Stomach (tissue), 9 donors: Measurements from ENCODE around the gene INPP5A. TPM values are rescaled to one million over a fixed set of nuclear protein-coding genes. Genes with fewer than 3 reads are reported as not detected.

ENCODE experiments used
- DNase-seq, 2 donors: peaks; one replicate each; pipeline versions ENCODE4 v3.0.0 to v3.0.0-alpha.2; 2013 to 2019
- H3K27ac ChIP-seq, 5 donors: fragments of 200-600 bp in 4 of 5; sonication (generic) in 4 of 5; one replicate each; pipeline ENCODE4 v1.5.1; 2013 to 2019; ENCODE audit warnings: mild to moderate bottlenecking in 1 of 5, moderate library complexity in 1 of 5
- H3K27me3 ChIP-seq, 3 donors: fragments of 200-600 bp; sonication (generic); one replicate each; pipeline ENCODE4 v1.5.1; 2017 to 2019; ENCODE audit warnings: mixed run types in 1 of 3
- H3K36me3 ChIP-seq, 4 donors: fragments of 200-600 bp; sonication (generic); 1 replicate in 3 of 4; 2 replicates in 1 of 4; pipeline ENCODE4 v1.5.1; 2016 to 2019
- H3K4me1 ChIP-seq, 4 donors: fragments of 200-600 bp; sonication (generic); one replicate each; pipeline ENCODE4 v1.5.1; 2016 to 2019
- H3K4me3 ChIP-seq, 4 donors: fragments of 200-600 bp; sonication (generic) in 3 of 4; one replicate each; pipeline ENCODE4 v1.5.1; 2016 to 2019; ENCODE audit warnings: mild to moderate bottlenecking in 1 of 4
- H3K9me3 ChIP-seq, 4 donors: fragments of 200-600 bp; sonication (generic); one replicate each; pipeline ENCODE4 v1.5.1; 2016 to 2019
- CTCF ChIP-seq, 7 experiments: fragments of 450-650 bp in 4 of 7; fragments of 200-600 bp in 3 of 7; sonication (generic) in 3 of 7; IDR thresholded peaks; one replicate each; pipeline ENCODE4 v1.5.1; 2016 to 2019; ENCODE audit warnings: antibody characterized with exemption in 7 of 7, control low read depth in 2 of 7, mild to moderate bottlenecking in 1 of 7
- EP300 ChIP-seq: sonication (generic); formaldehyde crosslinking; IDR thresholded peaks from one replicate; pipeline ENCODE4 v1.6.1; 2017; ENCODE audit warnings: antibody characterized with exemption
- POLR2A ChIP-seq, 4 donors: fragments of 450-650 bp; IDR thresholded peaks; one replicate each; pipeline ENCODE4 v1.6.1; 2016; ENCODE audit warnings: antibody characterized with exemption in 4 of 4, control low read depth in 2 of 4, mild to moderate bottlenecking in 1 of 4, moderate library complexity in 1 of 4
- POLR2AphosphoS5 ChIP-seq, 3 donors: sonication (generic); formaldehyde crosslinking; IDR thresholded peaks; one replicate each; pipeline ENCODE4 v1.6.1; 2016; ENCODE audit warnings: antibody characterized with exemption in 3 of 3
- WGBS, 5 donors: extraction: QIAGEN DNeasy Blood & Tissue Kit in 3 of 5; methylation state at CpG; one replicate each; pipeline versions ENCODE4 v1.1.5 to v1.1.7; 2013 to 2018; 5-methylcytosine and 5-hydroxymethylcytosine counted together
- intact Hi-C: fragments of 100-400 bp; cut with DNase I; formaldehyde crosslinking; loops from one replicate; pipeline ENCODE4 v1.15.1; 2023; ENCODE audit warnings: low total_unique reads
- polyA plus RNA-seq, 3 donors: library from polyadenylated mRNA; stranded (reverse); fragments of 200-250 nt; gene quantifications; one replicate each; pipeline ENCODE4 v1.2.3, GENCODE V29; 2013
- total RNA-seq, 5 donors: library from RNA; depleted of rRNA; stranded (reverse); fragments of >200 nt; gene quantifications; one replicate each; pipeline versions ENCODE4 v1.1.0 to v1.2.3, GENCODE V29; 2014 to 2016
- donor health status: healthy with polysubstance abuse.
- donor health status: Bipolar disorder and iron deficiency.
- donor health status: healthy.

Gene INPP5A
- total and polyA plus RNA-seq, 8 donors: 17.2 to 72.3 (median 31.0) TPM

- intact Hi-C loops: no loop called here
- no peak for TF ChIP-seq EP300
- TF ChIP-seq POLR2A (IDR thresholded peaks at IDR 0.05): no peak
- Histone ChIP-seq H3K36me3 (peaks cover under 1 to 74% (median 51%) of the 10 kb centered on the region in 4 donors), H3K9me3 (no peaks in the 10 kb centered on the region), H3K27ac (peak overlapping the region in 2 of 5 donors; percentile 61 to 73), H3K4me3 (no peak overlapping the region), H3K27me3 (no peaks in the 10 kb centered on the region), H3K4me1 (peaks cover 6 to 24% (median 16%) of the 10 kb centered on the region in 4 donors)
- DNase-seq: no peak
- WGBS, 5 donors: 77 to 100% (median 83%) methylated on average over 4 to 18 of the region's 18 CpGs
Observed at GRCh38 chr10:132776186-132776585, 238.6 kb downstream of the INPP5A start.

- 85 to 95% (median 93%) methylated on average over 11 to 18 of the region's 18 CpGs for WGBS, 5 donors
- TF ChIP-seq POLR2A (IDR thresholded peaks at IDR 0.05) (no peak), CTCF (IDR thresholded peaks at IDR 0.05) (no peak), EP300 (no peak), POLR2AphosphoS5 (IDR thresholded peaks at IDR 0.05) (no peak)
- H3K4me1 ChIP-seq: peaks cover 6 to 24% (median 16%) of the 10 kb centered on the region in 4 donors
- peaks cover 7 to 76% (median 54%) of the 10 kb centered on the region in 4 donors for H3K36me3 ChIP-seq
- no peaks in the 10 kb centered on the region for H3K27me3 ChIP-seq
- H3K9me3 ChIP-seq: no peaks in the 10 kb centered on the region
- H3K4me3 ChIP-seq: no peak overlapping the region
- intact Hi-C loops: no loop called here
- no peak overlapping the region for H3K27ac ChIP-seq
- DNase-seq: no peak
Observed at GRCh38 chr10:132776821-132777220, 239.2 kb downstream of the INPP5A start.

- intact Hi-C loops: no loop called here
- Histone ChIP-seq H3K9me3 (no peaks in the 10 kb centered on the region), H3K36me3 (peaks cover 10 to 82% (median 60%) of the 10 kb centered on the region in 4 donors), H3K27me3 (no peaks in the 10 kb centered on the region), H3K4me3 (no peak overlapping the region), H3K4me1 (peaks cover 6 to 24% (median 16%) of the 10 kb centered on the region in 4 donors), H3K27ac (no peak overlapping the region)
- TF ChIP-seq POLR2A (IDR thresholded peaks at IDR 0.05) (no peak), POLR2AphosphoS5 (IDR thresholded peaks at IDR 0.05) (no peak), CTCF (IDR thresholded peaks at IDR 0.05) (no peak), EP300 (no peak)
- WGBS, 5 donors: 94 to 98% (median 97%) methylated on average over 9 to 14 of the region's 14 CpGs
- no peak for DNase-seq
Observed at GRCh38 chr10:132777441-132777840, 239.9 kb downstream of the INPP5A start.

- peaks cover 10 to 86% (median 73%) of the 10 kb centered on the region in 4 donors for H3K36me3 ChIP-seq
- intact Hi-C loops: loop anchor here (10.0 kb wide), 1 partner anchor 125 kb away; no protein-coding TSS in a partner anchor
- peaks cover 4 to 19% (median 11%) of the 10 kb centered on the region in 3 donors for H3K27me3 ChIP-seq
- peaks cover 0 to 12% (median 7%) of the 10 kb centered on the region in 4 donors for H3K9me3 ChIP-seq
- H3K4me1 ChIP-seq: peaks cover 0 to 20% (median 12%) of the 10 kb centered on the region in 4 donors
- DNase-seq: no peak
- H3K27ac ChIP-seq: no peak overlapping the region
- no peak for TF ChIP-seq POLR2AphosphoS5 (IDR thresholded peaks at IDR 0.05)
- TF ChIP-seq POLR2A (IDR thresholded peaks at IDR 0.05): no peak
- no peak for TF ChIP-seq CTCF (IDR thresholded peaks at IDR 0.05)
- TF ChIP-seq EP300: no peak
- WGBS, 5 donors: 92 to 96% (median 94%) methylated on average over 41 of the region's 41 CpGs
- no peak overlapping the region for H3K4me3 ChIP-seq
Observed at GRCh38 chr10:132779549-132780294, 242.1 kb downstream of the INPP5A start.
